K562 (cell line): ENCODE results near the gene NUP85. TPM values are rescaled to one million over a fixed set of nuclear protein-coding genes. Genes with fewer than 3 reads are reported as not detected.
A peak's percentile ranks its signal among the peaks of the same experiment; 100 is the strongest.

Experiments
- BCOR ChIP-seq: fragments of 450-650 bp; IDR thresholded peaks from 2 replicates; pipeline ENCODE4 v1.6.1; 2016
- CTCF ChIP-seq, 3 experiments: IDR thresholded peaks in 2 of 3; conservative IDR thresholded peaks in 1 of 3; 2 replicates each; pipeline ENCODE4 v1.5.1; 2011 to 2012; ENCODE audit warnings: low read length in 3 of 3, mild to moderate bottlenecking in 3 of 3, control low read depth in 2 of 3, improper control_type of control experiment in 1 of 3, inconsistent platforms in 1 of 3, low read depth in 1 of 3, mixed read lengths in 1 of 3, moderate library complexity in 1 of 3; ENCODE audit not compliant: insufficient read depth in 2 of 3
- CXXC5 ChIP-seq: fragments of 250-450 bp; sonication (Bioruptor Pico); IDR thresholded peaks from 2 replicates; pipeline ENCODE4 v1.8.0; 2022; ENCODE audit warnings: inconsistent platforms, mild to moderate bottlenecking, moderate library complexity
- E2F3 ChIP-seq: fragments of 250-450 bp; sonication (Bioruptor Pico); IDR thresholded peaks from 2 replicates; pipeline ENCODE4 v1.4.0; 2020; ENCODE audit warnings: mild to moderate bottlenecking
- FIP1L1 ChIP-seq: fragments of 200-400 bp; formaldehyde crosslinking; IDR thresholded peaks from 2 replicates; pipeline ENCODE4 v1.6.1; 2018; ENCODE audit warnings: mild to moderate bottlenecking, low read depth, low read length; ENCODE audit not compliant: poor library complexity, severe bottlenecking
- FOXA1 ChIP-seq: fragments of 450-650 bp; IDR thresholded peaks from 2 replicates; pipeline ENCODE4 v1.6.1; 2016; ENCODE audit warnings: mild to moderate bottlenecking, borderline replicate concordance
- FOXP1 ChIP-seq: sonication (generic); formaldehyde crosslinking; IDR thresholded peaks from 2 replicates; pipeline ENCODE4 v1.8.0; 2022; ENCODE audit warnings: mild to moderate bottlenecking, missing genetic modification reagents
- FUS ChIP-seq: fragments of 200-400 bp; formaldehyde crosslinking; optimal IDR thresholded peaks from 2 replicates; pipeline ENCODE3; 2017; ENCODE audit warnings: low read depth, low read length
- ILK ChIP-seq: fragments of 450-650 bp; IDR thresholded peaks from 2 replicates; pipeline ENCODE4 v1.6.1; 2016; ENCODE audit warnings: missing genetic modification characterization, low read depth, mild to moderate bottlenecking, missing compliant biosample characterization, moderate library complexity, borderline replicate concordance
- KLF16 ChIP-seq: IDR thresholded peaks from 2 replicates; pipeline ENCODE4 v1.6.1; 2016; ENCODE audit warnings: antibody characterized with exemption
- MAFK ChIP-seq: IDR thresholded peaks from 2 replicates; pipeline ENCODE4 v1.6.1; 2011; ENCODE audit warnings: low read length, improper control_type of control experiment
- MIER1 ChIP-seq: fragments of 450-650 bp; IDR thresholded peaks from 2 replicates; pipeline ENCODE4 v1.6.1; 2016; ENCODE audit warnings: antibody characterized with exemption, mild to moderate bottlenecking, low read depth
- NFE2L1 ChIP-seq: fragments of 450-650 bp; IDR thresholded peaks from 2 replicates; pipeline ENCODE4 v1.6.1; 2016; ENCODE audit warnings: missing genetic modification characterization, low read depth, mild to moderate bottlenecking, missing compliant biosample characterization, moderate library complexity, borderline replicate concordance
- NFIC ChIP-seq: fragments of 450-650 bp; IDR thresholded peaks from 2 replicates; pipeline ENCODE4 v1.6.1; 2017; ENCODE audit warnings: mild to moderate bottlenecking, inconsistent platforms
- PHB ChIP-seq: fragments of 250-450 bp; sonication (Bioruptor Pico); IDR thresholded peaks from 2 replicates; pipeline ENCODE4 v1.5.0; 2021
- RB1 ChIP-seq: fragments of 450-650 bp; IDR thresholded peaks from 2 replicates; pipeline ENCODE4 v1.6.1; 2017; ENCODE audit warnings: low read depth, mild to moderate bottlenecking
- SLC30A9 ChIP-seq: fragments of 250-450 bp; sonication (Bioruptor Pico); IDR thresholded peaks from 2 replicates; pipeline ENCODE4 v1.8.0; 2022; ENCODE audit warnings: mild to moderate bottlenecking, moderate library complexity
- STAT5A ChIP-seq: IDR thresholded peaks from 2 replicates; pipeline ENCODE4 v1.6.1; 2012; ENCODE audit warnings: low read length, inconsistent platforms, borderline replicate concordance
- TAF9B ChIP-seq: fragments of 450-650 bp; IDR thresholded peaks from 2 replicates; pipeline ENCODE4 v1.6.1; 2018; ENCODE audit warnings: mild to moderate bottlenecking; ENCODE audit not compliant: partially characterized antibody
- TBP ChIP-seq: optimal IDR thresholded peaks from 2 replicates; pipeline ENCODE3; 2011; ENCODE audit warnings: low read depth, low read length, improper control_type of control experiment
- THAP12 ChIP-seq: fragments of 250-450 bp; sonication (Bioruptor Pico); IDR thresholded peaks from 2 replicates; pipeline ENCODE4 v1.9.0; 2021; ENCODE audit warnings: mild to moderate bottlenecking, inconsistent platforms
- ZNF175 ChIP-seq: fragments of 200-800 bp; sonication (Bioruptor generic); IDR thresholded peaks from 2 replicates; pipeline ENCODE4 v1.6.1; 2016; ENCODE audit warnings: low read depth, mild to moderate bottlenecking, missing genetic modification characterization, missing compliant biosample characterization
- ZNF274 ChIP-seq: IDR thresholded peaks from 2 replicates; pipeline ENCODE4 v1.6.1; 2011; ENCODE audit warnings: low read depth, mild to moderate bottlenecking, low read length, moderate library complexity, borderline replicate concordance
- ZNF311 ChIP-seq: fragments of 250-450 bp; sonication (Bioruptor Pico); IDR thresholded peaks from 2 replicates; pipeline ENCODE4 v1.4.0; 2020; ENCODE audit warnings: mild to moderate bottlenecking, moderate library complexity
- ZNF57 ChIP-seq: fragments of 450-650 bp; formaldehyde crosslinking; IDR thresholded peaks from 2 replicates; pipeline ENCODE4 v1.4.0; 2020; ENCODE audit warnings: mild to moderate bottlenecking, moderate library complexity
- ZNF778 ChIP-seq: fragments of 450-650 bp; formaldehyde crosslinking; IDR thresholded peaks from 2 replicates; pipeline ENCODE4 v1.4.0; 2020; ENCODE audit warnings: mild to moderate bottlenecking, moderate library complexity
- polyA plus RNA-seq, 8 experiments: library from polyadenylated mRNA; depleted of rRNA in 4 of 8; stranded (reverse) in 5 of 8; unstranded in 3 of 8; fragments of >200 nt; fragmentation: Nextera tagmentation in 2 of 8; fragmentation: Illumina TruSeq in 1 of 8; extraction: Ambion mirVana in 2 of 8; extraction: Trizol in 1 of 8; gene quantifications; 2 replicates each; pipeline versions ENCODE4 v1.2.1 to v1.2.3, GENCODE V29; 2011 to 2014; ENCODE audit warnings: inconsistent platforms in 1 of 8, missing spikeins in 1 of 8
- total RNA-seq, 7 experiments: library from RNA; depleted of rRNA in 6 of 7; stranded (reverse); fragments of >200 nt in 6 of 7; fragmentation: Illumina TruSeq in 2 of 7; extraction: Trizol in 2 of 7; gene quantifications; 2 replicates each; pipeline versions ENCODE4 v1.2.1 to v1.2.3, GENCODE V29; 2011 to 2021; ENCODE audit warnings: low replicate concordance in 1 of 7

Gene NUP85
- total and polyA plus RNA-seq, 9 of the 15 experiments (the other 6 are each of a cell fraction or from before 2014, with no cell fraction given): 50.2 to 177 (median 110) TPM

- TF ChIP-seq CTCF (IDR thresholded peaks at IDR 0.05 in 2 of 3, conservative IDR thresholded peaks at IDR 0.05 in 1 of 3; ENCODE audit: insufficient read depth in 2 of 3, low read depth in 1 of 3, low read length in 3 of 3) (peak; percentile 34 to 38 (median 35); a peak in 2 of 6 replicates), PHB (no peak), NFIC (no peak), THAP12 (peak; percentile 5; the same call in 1 of the 2 replicates), FIP1L1 (no peak), STAT5A (no peak), FOXP1 (CRISPR knock-in tag) (0 out of 2 replicates have a peak, but pooled peaks have one; percentile 33), MAFK (no peak), KLF16 (no peak), ZNF311 (peak; percentile 81), SLC30A9 (no peak; the same call in 1 of the 2 replicates), NFE2L1 (tag) (no peak), MIER1 (no peak), ZNF274 (no peak), TBP (peak; percentile 84), ZNF57 (CRISPR knock-in tag) (no peak), ZNF175 (CRISPR knock-in tag) (peak; percentile 99), BCOR (no peak), RB1 (peak; percentile 90), ZNF778 (no peak), FUS (peak; percentile 38), TAF9B (peak; percentile 11), CXXC5 (CRISPR knock-in tag) (peak; percentile 97), E2F3 (CRISPR knock-in tag) (peak; percentile 63; the same call in 1 of the 2 replicates), ILK (tag) (no peak), FOXA1 (no peak)
These were observed 22.7 kb upstream of the NUP85 start, which contains the start of gene SUMO2 (continued) for GRCh38 chr17:75182569-75183436.
